ENCODE results near the gene PEDS1.

DNA sequence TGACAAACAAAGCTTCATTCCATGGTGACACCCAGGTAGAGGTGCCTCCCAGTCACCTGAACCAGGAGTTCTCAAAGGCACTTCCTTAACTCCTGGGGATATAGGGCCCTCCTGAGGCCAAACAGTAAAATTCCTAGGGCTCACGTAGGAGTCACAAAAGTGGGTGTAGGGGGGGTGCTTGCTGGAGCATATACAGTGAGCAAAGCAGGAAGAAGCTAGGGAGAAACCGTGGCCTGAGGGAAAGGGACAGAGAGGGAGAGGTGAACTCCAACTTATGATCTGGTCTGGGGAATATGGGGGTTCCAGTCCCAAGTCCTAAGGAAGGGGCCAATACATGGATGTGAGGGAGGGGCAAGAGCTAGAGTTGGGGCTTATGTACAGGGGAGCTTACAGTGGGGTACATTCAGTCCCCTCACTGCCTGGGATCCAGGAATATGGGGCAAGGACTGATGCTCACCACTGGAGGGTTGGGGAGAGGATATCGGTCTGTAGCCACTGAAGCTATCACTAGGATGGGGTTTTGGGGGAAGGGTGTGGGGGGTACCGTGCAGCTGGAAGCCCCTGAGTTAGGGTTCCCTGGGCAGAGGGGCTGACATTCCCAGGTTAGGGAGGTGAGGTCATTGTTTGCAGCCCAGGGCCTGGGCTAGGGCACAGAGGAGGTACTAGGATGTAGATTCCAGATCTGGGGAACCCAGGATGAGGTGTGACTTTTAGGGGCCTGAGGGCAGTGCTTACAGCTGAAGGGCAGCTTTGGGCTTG lies 950 bp downstream of the PEDS1 start:
- TF ChIP-seq, protein P1, sequence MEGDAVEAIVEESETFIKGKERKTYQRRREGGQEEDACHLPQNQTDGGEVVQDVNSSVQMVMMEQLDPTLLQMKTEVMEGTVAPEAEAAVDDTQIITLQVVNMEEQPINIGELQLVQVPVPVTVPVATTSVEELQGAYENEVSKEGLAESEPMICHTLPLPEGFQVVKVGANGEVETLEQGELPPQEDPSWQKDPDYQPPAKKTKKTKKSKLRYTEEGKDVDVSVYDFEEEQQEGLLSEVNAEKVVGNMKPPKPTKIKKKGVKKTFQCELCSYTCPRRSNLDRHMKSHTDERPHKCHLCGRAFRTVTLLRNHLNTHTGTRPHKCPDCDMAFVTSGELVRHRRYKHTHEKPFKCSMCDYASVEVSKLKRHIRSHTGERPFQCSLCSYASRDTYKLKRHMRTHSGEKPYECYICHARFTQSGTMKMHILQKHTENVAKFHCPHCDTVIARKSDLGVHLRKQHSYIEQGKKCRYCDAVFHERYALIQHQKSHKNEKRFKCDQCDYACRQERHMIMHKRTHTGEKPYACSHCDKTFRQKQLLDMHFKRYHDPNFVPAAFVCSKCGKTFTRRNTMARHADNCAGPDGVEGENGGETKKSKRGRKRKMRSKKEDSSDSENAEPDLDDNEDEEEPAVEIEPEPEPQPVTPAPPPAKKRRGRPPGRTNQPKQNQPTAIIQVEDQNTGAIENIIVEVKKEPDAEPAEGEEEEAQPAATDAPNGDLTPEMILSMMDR (IDR thresholded peaks at IDR 0.05) = peak in 4 of 6 experiments; percentile 21 to 43 (median 30)
- TF ChIP-seq POLR2AphosphoS5 (IDR thresholded peaks at IDR 0.05) (no peak), POLR2A (IDR thresholded peaks at IDR 0.05) (no peak), EP300 (IDR thresholded peaks at IDR 0.05) (no peak)

All from upper lobe of left lung (tissue), 4 donors.